SK-N-SH treated with all-trans-retinoic acid at 6 μM for 48 hours (cell line): ENCODE results near the gene RAB3IL1.
"Not testable (repeated sequence)": the region's sequence is repeated elsewhere in the genome, so short reads cannot be mapped to it uniquely, and the experiment has no call there.

ENCODE experiments used
- ATAC-seq: fragments of 200-7000 bp; cut with Tn5 transposase; 3 replicates; pipeline ENCODE4 v1.9.1; 2020; ENCODE audit warnings: mild to moderate bottlenecking, moderate library complexity
- ARNTL ChIP-seq: fragments of 450-650 bp; formaldehyde crosslinking; IDR thresholded peaks from 2 replicates; pipeline ENCODE4 v1.5.0; 2020; ENCODE audit warnings: low read depth, mild to moderate bottlenecking, moderate library complexity, borderline replicate concordance
- BACH2 ChIP-seq: fragments of 250-450 bp; sonication (Bioruptor Pico); IDR thresholded peaks from 2 replicates; pipeline ENCODE4 v1.9.0; 2021; ENCODE audit warnings: mild to moderate bottlenecking, borderline replicate concordance
- CSDC2 ChIP-seq: fragments of 250-450 bp; sonication (Bioruptor Pico); IDR thresholded peaks from 2 replicates; pipeline ENCODE4 v1.5.0; 2020; ENCODE audit warnings: mild to moderate bottlenecking, moderate library complexity
- ESRRG ChIP-seq: fragments of 250-450 bp; sonication (Bioruptor Pico); IDR thresholded peaks from 2 replicates; pipeline ENCODE4 v1.6.1; 2021; ENCODE audit warnings: mild to moderate bottlenecking
- GLIS3 ChIP-seq: fragments of 250-450 bp; sonication (Bioruptor Pico); IDR thresholded peaks from 2 replicates; pipeline ENCODE4 v1.5.0; 2020; ENCODE audit warnings: mild to moderate bottlenecking, moderate library complexity
- ISL1 ChIP-seq: fragments of 250-450 bp; sonication (Bioruptor Pico); IDR thresholded peaks from 2 replicates; pipeline ENCODE4 v2.1.2; 2022; ENCODE audit warnings: mild to moderate bottlenecking, moderate library complexity
- PPARA ChIP-seq: fragments of 250-450 bp; sonication (Bioruptor Pico); IDR thresholded peaks from 2 replicates; pipeline ENCODE4 v1.5.0; 2020; ENCODE audit warnings: mild to moderate bottlenecking, borderline replicate concordance
- RARB ChIP-seq: fragments of 250-450 bp; sonication (Bioruptor Pico); IDR thresholded peaks from 2 replicates; pipeline ENCODE4 v1.8.0; 2021; ENCODE audit warnings: mild to moderate bottlenecking, moderate library complexity
- TCF4 ChIP-seq: fragments of 250-450 bp; sonication (Bioruptor Pico); IDR thresholded peaks from 2 replicates; pipeline ENCODE4 v1.8.0; 2021; ENCODE audit warnings: mild to moderate bottlenecking, moderate library complexity, borderline replicate concordance
- TOX ChIP-seq: fragments of 250-450 bp; sonication (Bioruptor Pico); IDR thresholded peaks from 2 replicates; pipeline ENCODE4 v1.8.0; 2021; ENCODE audit warnings: mild to moderate bottlenecking, moderate library complexity, borderline replicate concordance
- ZC3H10 ChIP-seq: fragments of 250-450 bp; sonication (Bioruptor Pico); IDR thresholded peaks from 2 replicates; pipeline ENCODE4 v1.5.1; 2021; ENCODE audit warnings: mild to moderate bottlenecking, moderate library complexity
- ZFP3 ChIP-seq: fragments of 250-450 bp; sonication (Bioruptor Pico); IDR thresholded peaks from 2 replicates; pipeline ENCODE4 v1.5.0; 2020; ENCODE audit warnings: mild to moderate bottlenecking, moderate library complexity
- ZFP30 ChIP-seq: fragments of 450-650 bp; formaldehyde crosslinking; IDR thresholded peaks from 2 replicates; pipeline ENCODE4 v1.5.0; 2022; ENCODE audit warnings: mild to moderate bottlenecking, moderate library complexity
- ZNF565 ChIP-seq: fragments of 450-650 bp; formaldehyde crosslinking; conservative IDR thresholded peaks from 2 replicates; pipeline ENCODE4 v1.5.0; 2020; ENCODE audit warnings: low read depth, mild to moderate bottlenecking, moderate library complexity
- ZNF70 ChIP-seq: fragments of 450-650 bp; formaldehyde crosslinking; IDR thresholded peaks from 2 replicates; pipeline ENCODE4 v1.5.0; 2020; ENCODE audit warnings: mild to moderate bottlenecking, moderate library complexity
- ZNF8 ChIP-seq: fragments of 450-650 bp; formaldehyde crosslinking; IDR thresholded peaks from 2 replicates; pipeline ENCODE4 v1.5.0; 2020; ENCODE audit warnings: mild to moderate bottlenecking, moderate library complexity
- TF ChIP-seq, protein P1 (sequence below): fragments of 250-450 bp; sonication (Bioruptor Pico); IDR thresholded peaks from 2 replicates; pipeline ENCODE4 v1.5.1; 2021; ENCODE audit warnings: mild to moderate bottlenecking, moderate library complexity
- TF ChIP-seq, protein P2 (sequence below): fragments of 250-450 bp; sonication (Bioruptor Pico); IDR thresholded peaks from 2 replicates; pipeline ENCODE4 v1.5.1; 2020; ENCODE audit warnings: low read depth, mild to moderate bottlenecking, moderate library complexity
- TF ChIP-seq, protein P3 (sequence below): fragments of 250-450 bp; sonication (Bioruptor Pico); IDR thresholded peaks from 2 replicates; pipeline ENCODE4 v1.5.0; 2020; ENCODE audit warnings: mild to moderate bottlenecking, moderate library complexity
- TF ChIP-seq, protein P4 (sequence below): fragments of 250-450 bp; sonication (Bioruptor Pico); IDR thresholded peaks from 2 replicates; pipeline ENCODE4 v1.8.0; 2021; ENCODE audit warnings: low read depth, mild to moderate bottlenecking, moderate library complexity, borderline replicate concordance

The RAB3IL1 gene, protein sequence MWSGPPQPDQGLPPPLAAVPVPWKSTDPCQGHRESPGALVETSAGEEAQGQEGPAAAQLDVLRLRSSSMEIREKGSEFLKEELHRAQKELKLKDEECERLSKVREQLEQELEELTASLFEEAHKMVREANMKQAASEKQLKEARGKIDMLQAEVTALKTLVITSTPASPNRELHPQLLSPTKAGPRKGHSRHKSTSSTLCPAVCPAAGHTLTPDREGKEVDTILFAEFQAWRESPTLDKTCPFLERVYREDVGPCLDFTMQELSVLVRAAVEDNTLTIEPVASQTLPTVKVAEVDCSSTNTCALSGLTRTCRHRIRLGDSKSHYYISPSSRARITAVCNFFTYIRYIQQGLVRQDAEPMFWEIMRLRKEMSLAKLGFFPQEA

DNA sequence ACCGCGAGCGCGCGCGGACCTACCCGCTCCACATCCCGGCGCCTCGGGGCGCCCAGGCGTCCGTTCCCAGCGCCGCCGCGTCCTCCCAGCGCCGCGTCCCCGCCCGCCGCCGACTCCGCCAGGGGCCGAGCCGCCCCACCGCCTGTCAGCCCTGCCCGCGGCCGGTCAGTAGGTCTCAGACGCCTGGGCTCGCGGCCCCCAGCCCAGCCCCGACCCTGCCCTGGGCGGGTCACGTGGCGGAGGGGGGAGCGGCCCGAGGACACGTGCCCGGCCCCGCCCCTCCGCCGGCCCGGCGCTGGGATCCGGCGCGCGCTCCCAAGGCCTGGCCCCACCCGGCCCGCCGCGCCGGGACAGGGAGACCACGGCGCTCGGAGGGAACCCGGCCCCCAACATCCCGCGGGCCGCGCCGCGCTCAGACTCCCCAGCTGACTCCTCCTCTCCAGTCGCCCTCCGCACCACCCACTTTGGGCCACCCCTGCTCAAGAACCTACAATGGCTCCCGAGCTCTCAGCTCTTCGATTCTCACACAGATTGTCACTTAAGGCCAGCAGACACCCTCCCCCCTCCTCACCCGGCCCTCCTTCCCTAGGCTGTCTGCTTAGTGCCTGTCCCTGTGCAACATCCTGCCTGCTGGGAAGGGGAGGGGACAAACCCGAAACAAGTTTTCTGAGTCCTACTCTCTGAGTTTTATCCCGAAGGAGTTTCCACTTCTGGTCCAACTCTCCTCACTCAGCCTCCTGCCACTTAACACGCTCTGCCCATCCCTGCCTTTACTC, at the start of gene RAB3IL1:
Gene RAB3IL1, minus strand, starts transcription at position 233 of the 776 bp plus-strand sequence. Its CDS starts 199 bp downstream, at position 34.
- peak; percentile 72 for ATAC-seq

DNA sequence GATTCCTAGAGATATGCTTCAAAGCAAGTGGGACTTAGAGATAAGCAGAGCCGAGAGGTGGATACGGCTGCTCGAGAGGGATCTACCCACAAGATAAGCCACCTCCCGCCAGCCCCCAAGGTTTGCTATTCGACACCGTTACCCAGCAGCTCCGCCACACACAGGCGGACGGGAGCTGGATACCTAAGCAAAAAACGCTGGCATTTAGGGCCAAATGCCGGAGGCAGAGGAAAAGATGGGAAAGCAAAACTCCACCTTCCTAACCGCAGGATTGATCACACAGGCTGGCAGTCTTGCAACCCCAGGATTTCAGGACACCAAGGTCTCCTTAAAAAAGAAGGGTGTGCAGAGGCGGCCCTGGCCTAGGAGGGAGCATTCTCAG, 49.4 kb upstream of the RAB3IL1 start:
- no peak for ATAC-seq
- TF ChIP-seq, protein P1, sequence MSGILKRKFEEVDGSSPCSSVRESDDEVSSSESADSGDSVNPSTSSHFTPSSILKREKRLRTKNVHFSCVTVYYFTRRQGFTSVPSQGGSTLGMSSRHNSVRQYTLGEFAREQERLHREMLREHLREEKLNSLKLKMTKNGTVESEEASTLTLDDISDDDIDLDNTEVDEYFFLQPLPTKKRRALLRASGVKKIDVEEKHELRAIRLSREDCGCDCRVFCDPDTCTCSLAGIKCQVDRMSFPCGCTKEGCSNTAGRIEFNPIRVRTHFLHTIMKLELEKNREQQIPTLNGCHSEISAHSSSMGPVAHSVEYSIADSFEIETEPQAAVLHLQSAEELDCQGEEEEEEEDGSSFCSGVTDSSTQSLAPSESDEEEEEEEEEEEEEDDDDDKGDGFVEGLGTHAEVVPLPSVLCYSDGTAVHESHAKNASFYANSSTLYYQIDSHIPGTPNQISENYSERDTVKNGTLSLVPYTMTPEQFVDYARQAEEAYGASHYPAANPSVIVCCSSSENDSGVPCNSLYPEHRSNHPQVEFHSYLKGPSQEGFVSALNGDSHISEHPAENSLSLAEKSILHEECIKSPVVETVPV = no peak
- no peak for TF ChIP-seq TOX (CRISPR knock-in tag)
- TF ChIP-seq ISL1 = no peak
- TF ChIP-seq ZFP3 (CRISPR knock-in tag) = no peak
- TF ChIP-seq, protein P2, sequence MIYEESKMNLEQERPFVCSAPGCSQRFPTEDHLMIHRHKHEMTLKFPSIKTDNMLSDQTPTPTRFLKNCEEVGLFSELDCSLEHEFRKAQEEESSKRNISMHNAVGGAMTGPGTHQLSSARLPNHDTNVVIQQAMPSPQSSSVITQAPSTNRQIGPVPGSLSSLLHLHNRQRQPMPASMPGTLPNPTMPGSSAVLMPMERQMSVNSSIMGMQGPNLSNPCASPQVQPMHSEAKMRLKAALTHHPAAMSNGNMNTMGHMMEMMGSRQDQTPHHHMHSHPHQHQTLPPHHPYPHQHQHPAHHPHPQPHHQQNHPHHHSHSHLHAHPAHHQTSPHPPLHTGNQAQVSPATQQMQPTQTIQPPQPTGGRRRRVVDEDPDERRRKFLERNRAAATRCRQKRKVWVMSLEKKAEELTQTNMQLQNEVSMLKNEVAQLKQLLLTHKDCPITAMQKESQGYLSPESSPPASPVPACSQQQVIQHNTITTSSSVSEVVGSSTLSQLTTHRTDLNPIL (CRISPR knock-in tag) = no peak
- no peak for TF ChIP-seq ZNF8 (CRISPR knock-in tag)
- TF ChIP-seq, protein P3, sequence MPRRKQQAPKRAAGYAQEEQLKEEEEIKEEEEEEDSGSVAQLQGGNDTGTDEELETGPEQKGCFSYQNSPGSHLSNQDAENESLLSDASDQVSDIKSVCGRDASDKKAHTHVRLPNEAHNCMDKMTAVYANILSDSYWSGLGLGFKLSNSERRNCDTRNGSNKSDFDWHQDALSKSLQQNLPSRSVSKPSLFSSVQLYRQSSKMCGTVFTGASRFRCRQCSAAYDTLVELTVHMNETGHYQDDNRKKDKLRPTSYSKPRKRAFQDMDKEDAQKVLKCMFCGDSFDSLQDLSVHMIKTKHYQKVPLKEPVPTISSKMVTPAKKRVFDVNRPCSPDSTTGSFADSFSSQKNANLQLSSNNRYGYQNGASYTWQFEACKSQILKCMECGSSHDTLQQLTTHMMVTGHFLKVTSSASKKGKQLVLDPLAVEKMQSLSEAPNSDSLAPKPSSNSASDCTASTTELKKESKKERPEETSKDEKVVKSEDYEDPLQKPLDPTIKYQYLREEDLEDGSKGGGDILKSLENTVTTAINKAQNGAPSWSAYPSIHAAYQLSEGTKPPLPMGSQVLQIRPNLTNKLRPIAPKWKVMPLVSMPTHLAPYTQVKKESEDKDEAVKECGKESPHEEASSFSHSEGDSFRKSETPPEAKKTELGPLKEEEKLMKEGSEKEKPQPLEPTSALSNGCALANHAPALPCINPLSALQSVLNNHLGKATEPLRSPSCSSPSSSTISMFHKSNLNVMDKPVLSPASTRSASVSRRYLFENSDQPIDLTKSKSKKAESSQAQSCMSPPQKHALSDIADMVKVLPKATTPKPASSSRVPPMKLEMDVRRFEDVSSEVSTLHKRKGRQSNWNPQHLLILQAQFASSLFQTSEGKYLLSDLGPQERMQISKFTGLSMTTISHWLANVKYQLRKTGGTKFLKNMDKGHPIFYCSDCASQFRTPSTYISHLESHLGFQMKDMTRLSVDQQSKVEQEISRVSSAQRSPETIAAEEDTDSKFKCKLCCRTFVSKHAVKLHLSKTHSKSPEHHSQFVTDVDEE (CRISPR knock-in tag) = no peak
- TF ChIP-seq ZFP30 = no peak
- TF ChIP-seq ZC3H10 = no peak
- TF ChIP-seq ZNF565 = no peak
- no peak for TF ChIP-seq GLIS3 (CRISPR knock-in tag)
- no peak for TF ChIP-seq RARB (CRISPR knock-in tag)
- no peak for TF ChIP-seq CSDC2 (CRISPR knock-in tag)
- TF ChIP-seq, protein P4, sequence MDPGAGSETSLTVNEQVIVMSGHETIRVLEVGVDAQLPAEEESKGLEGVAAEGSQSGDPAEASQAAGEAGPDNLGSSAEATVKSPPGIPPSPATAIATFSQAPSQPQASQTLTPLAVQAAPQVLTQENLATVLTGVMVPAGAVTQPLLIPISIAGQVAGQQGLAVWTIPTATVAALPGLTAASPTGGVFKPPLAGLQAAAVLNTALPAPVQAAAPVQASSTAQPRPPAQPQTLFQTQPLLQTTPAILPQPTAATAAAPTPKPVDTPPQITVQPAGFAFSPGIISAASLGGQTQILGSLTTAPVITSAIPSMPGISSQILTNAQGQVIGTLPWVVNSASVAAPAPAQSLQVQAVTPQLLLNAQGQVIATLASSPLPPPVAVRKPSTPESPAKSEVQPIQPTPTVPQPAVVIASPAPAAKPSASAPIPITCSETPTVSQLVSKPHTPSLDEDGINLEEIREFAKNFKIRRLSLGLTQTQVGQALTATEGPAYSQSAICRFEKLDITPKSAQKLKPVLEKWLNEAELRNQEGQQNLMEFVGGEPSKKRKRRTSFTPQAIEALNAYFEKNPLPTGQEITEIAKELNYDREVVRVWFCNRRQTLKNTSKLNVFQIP (CRISPR knock-in tag) = no peak
- TF ChIP-seq ZNF70 (CRISPR knock-in tag) = no peak
- TF ChIP-seq ESRRG (CRISPR knock-in tag) = no peak
- TF ChIP-seq, all 23 proteins: peak for 0

More for the DNA sequence above, at the start of gene RAB3IL1:
- no peak for TF ChIP-seq TOX (CRISPR knock-in tag)
- no peak for TF ChIP-seq RARB (CRISPR knock-in tag)
- peak; percentile 93; the same call in 1 of the 2 replicates for TF ChIP-seq ARNTL (CRISPR knock-in tag)
- TF ChIP-seq, protein P2 (CRISPR knock-in tag) = no peak
- TF ChIP-seq PPARA (CRISPR knock-in tag) = no peak
- no peak for TF ChIP-seq ZNF8 (CRISPR knock-in tag)
- no peak for TF ChIP-seq BACH2 (CRISPR knock-in tag)
- no peak for TF ChIP-seq TCF4 (CRISPR knock-in tag)

DNA sequence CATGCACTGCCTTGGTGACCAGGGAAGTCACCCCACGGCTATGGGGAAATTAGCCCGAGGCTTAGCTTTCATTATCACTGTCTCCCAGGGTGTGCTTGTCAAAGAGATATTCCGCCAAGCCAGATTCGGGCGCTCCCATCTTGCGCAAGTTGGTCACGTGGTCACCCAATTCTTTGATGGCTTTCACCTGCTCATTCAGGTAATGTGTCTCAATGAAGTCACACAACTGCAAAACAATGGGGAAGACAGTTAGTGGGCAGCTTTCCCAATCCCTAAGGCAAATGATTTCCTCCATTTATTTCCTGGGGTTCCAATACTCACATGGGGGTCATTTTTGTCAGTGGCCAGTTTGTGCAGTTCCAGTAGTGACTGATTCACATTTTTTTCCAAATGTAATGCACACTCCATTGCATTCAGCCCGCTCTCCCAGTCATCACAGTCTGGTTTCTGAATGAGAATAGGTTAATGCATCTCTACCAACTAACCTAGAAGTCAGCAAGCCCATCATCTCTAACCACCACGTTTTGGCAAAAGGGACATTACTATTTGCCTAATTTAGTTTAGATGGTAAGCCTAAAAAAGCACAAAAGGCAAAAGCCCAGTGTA, 47.4 kb upstream of the RAB3IL1 start:
- ATAC-seq = not testable (repeated sequence)
